ENCODE measurements around the gene RABGAP1L. TPM values are rescaled to one million over a fixed set of nuclear protein-coding genes. Genes with fewer than 3 reads are reported as not detected.
"Not testable (repeated sequence)": the region's sequence is repeated elsewhere in the genome, so short reads cannot be mapped to it uniquely, and the experiment has no call there.

Gene RABGAP1L
- total RNA-seq, 2 donors from 2014 or later, result 53.4 to 101 TPM

DNA sequence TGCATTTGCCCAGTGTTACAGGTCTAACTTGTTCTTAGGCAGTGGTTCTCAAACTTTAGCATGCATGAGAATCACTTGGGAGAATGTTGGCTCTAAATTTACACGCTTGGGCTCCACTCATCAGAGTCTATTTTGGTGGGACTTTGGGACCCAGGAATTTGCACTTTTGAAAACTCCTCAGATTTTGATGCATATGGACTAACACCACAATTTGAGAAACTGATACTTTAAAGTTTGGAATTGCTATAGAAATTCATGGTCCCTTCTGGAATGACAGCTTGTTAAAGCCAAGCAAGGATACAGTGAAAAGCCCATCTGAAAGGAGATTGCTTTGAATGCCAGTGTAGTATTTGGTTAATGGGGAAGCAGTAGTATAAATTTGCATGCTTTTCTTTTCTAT, 320.0 kb downstream of the RABGAP1L start:
- Mint-ChIP-seq H3K36me3 (no peaks in the 10 kb centered on the region), H3K27ac (no peak overlapping the region), H3K4me3 (no peak overlapping the region), H3K27me3 (no peaks in the 10 kb centered on the region), H3K9me3 (no peaks in the 10 kb centered on the region), H3K4me1 (ENCODE audit: low read depth in 2 of 2) (peaks cover 8 to 11% of the 10 kb centered on the region in 2 donors)
- ATAC-seq (no peak), DNase-seq (ENCODE audit: low spot score) (no peak)

DNA sequence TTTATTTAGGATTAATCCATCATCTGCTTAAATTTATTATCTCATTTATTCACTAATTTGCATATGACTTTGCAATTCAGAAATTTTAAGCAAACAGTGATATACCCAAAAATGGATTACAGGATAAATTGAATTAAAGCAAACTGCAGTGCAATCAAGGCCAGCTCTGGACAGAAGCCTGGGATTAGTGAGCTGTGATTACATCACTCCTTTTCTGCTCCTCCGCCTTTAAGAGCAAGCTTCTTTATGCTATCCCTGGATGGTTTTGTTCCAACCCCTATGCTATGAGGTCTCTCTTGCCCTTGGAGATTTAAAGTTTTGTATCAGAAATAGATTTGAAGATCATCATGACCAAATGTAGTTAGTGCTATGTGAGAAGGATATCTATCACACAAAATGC, 321.0 kb downstream of the RABGAP1L start:
- H3K9me3 Mint-ChIP-seq, result no peaks in the 10 kb centered on the region
- H3K27ac Mint-ChIP-seq, result no peak overlapping the region
- no peaks in the 10 kb centered on the region for H3K36me3 Mint-ChIP-seq
- no peak for ATAC-seq
- H3K27me3 Mint-ChIP-seq, result no peaks in the 10 kb centered on the region
- no peak for DNase-seq (ENCODE audit: low spot score)
- H3K4me1 Mint-ChIP-seq (ENCODE audit: low read depth in 2 of 2), result peaks cover 13 to 20% of the 10 kb centered on the region in 2 donors
- no peak overlapping the region for H3K4me3 Mint-ChIP-seq

DNA sequence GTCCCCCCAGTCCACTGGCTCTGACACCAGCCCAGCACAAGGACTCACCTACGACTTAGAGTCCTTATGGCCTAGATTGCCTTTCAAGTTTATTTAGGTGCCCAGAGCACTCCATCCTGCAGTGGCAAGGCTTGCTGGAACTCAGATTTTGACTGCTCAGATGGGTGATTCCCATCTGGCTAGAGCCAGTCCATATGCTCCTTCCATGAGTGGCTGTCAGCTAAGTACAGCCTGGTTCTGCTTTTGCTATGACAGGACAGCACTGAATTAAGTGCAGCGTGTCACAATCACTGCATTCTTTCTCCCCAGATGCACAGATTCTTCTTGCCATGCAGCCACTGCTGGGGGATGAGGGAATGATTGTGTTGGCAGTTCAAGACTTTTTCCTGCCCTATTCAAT, 332.3 kb downstream of the RABGAP1L start:
- ATAC-seq (no peak), DNase-seq (ENCODE audit: low spot score) (no peak)
- H3K4me1 Mint-ChIP-seq (ENCODE audit: low read depth in 2 of 2), result peaks cover 21 to 27% of the 10 kb centered on the region in 2 donors
- peaks cover 13% of the 10 kb centered on the region for H3K36me3 Mint-ChIP-seq
- H3K4me3 Mint-ChIP-seq, result no peak overlapping the region
- H3K27me3 Mint-ChIP-seq, result no peaks in the 10 kb centered on the region
- H3K9me3 Mint-ChIP-seq, result peaks cover 4% of the 10 kb centered on the region
- H3K27ac Mint-ChIP-seq, result no peak overlapping the region

- Mint-ChIP-seq H3K27ac (no peak overlapping the region), H3K36me3 (no peaks in the 10 kb centered on the region)
Measured at GRCh38 chr1:174497478-174497877, 338.2 kb downstream of the RABGAP1L start.

GRCh38 chr1:174516755-174517154, 357.4 kb downstream of the RABGAP1L start:
- H3K4me1 Mint-ChIP-seq (ENCODE audit: low read depth in 2 of 2); H3K9me3 Mint-ChIP-seq; DNase-seq (ENCODE audit: low spot score); H3K36me3 Mint-ChIP-seq; ATAC-seq; H3K27me3 Mint-ChIP-seq; H3K27ac Mint-ChIP-seq; H3K4me3 Mint-ChIP-seq: not testable (repeated sequence)

More at GRCh38 chr1:174497478-174497877, 338.2 kb downstream of the RABGAP1L start:
- DNase-seq (ENCODE audit: low spot score) (no peak), ATAC-seq (no peak)
- Mint-ChIP-seq H3K9me3 (no peaks in the 10 kb centered on the region), H3K4me1 (ENCODE audit: low read depth in 2 of 2) (peaks cover 9 to 11% of the 10 kb centered on the region in 2 donors), H3K4me3 (no peak overlapping the region), H3K27me3 (no peaks in the 10 kb centered on the region)

DNA sequence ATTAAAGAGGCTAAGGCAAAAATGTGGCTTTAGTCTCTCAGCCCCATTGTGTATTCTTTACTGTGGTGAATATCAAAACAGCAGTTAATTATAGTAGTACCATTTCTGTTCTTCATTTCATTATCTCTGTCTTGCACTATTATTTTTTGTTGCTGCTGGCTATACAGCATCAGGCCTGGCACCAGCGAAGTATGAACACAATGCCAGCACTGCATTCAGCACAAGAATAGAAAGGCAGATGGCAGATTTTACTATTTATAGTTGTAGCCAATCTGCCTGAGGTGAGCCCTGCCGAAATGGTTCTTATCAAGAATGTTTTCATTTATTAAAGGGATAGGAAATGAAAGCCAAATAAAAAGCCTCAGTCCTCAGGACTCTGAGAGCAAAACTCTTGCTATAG, 360.5 kb downstream of the RABGAP1L start:
- peaks cover 4% of the 10 kb centered on the region for H3K36me3 Mint-ChIP-seq
- ATAC-seq, result no peak

DNA sequence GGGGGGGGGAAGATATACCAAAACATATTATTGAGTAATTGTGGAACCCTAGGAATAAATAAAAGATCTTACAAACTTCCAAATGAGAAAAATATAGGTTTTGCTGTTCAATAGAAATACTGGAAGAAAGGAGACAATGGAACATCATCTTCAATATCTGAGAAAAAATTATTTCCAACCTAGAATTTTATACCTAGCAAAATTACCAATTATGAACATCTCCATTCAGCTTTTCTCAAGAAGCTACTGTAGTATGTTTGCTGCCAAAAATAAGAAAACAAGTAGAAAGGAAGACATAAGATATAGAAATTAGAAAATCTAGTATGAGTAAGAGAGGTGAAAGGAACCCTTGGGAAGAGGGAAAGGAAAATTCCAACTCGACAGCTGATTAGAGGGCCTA, 372.4 kb downstream of the RABGAP1L start:
- ATAC-seq (no peak), DNase-seq (ENCODE audit: low spot score) (no peak)
- peaks cover 17 to 21% of the 10 kb centered on the region in 2 donors for H3K4me1 Mint-ChIP-seq (ENCODE audit: low read depth in 2 of 2)
- no peak overlapping the region for H3K27ac Mint-ChIP-seq
- no peaks in the 10 kb centered on the region for H3K27me3 Mint-ChIP-seq
- peaks cover 37% of the 10 kb centered on the region for H3K36me3 Mint-ChIP-seq
- H3K9me3 Mint-ChIP-seq, result peaks cover 15% of the 10 kb centered on the region
- no peak overlapping the region for H3K4me3 Mint-ChIP-seq

More for the DNA sequence above, 360.5 kb downstream of the RABGAP1L start:
- H3K27me3 Mint-ChIP-seq, result no peaks in the 10 kb centered on the region
- H3K4me1 Mint-ChIP-seq (ENCODE audit: low read depth in 2 of 2), result peaks cover 3 to 9% of the 10 kb centered on the region in 2 donors
- DNase-seq (ENCODE audit: low spot score), result no peak
- no peak overlapping the region for H3K27ac Mint-ChIP-seq
- H3K4me3 Mint-ChIP-seq, result no peak overlapping the region
- H3K9me3 Mint-ChIP-seq, result peaks cover 3% of the 10 kb centered on the region

DNA sequence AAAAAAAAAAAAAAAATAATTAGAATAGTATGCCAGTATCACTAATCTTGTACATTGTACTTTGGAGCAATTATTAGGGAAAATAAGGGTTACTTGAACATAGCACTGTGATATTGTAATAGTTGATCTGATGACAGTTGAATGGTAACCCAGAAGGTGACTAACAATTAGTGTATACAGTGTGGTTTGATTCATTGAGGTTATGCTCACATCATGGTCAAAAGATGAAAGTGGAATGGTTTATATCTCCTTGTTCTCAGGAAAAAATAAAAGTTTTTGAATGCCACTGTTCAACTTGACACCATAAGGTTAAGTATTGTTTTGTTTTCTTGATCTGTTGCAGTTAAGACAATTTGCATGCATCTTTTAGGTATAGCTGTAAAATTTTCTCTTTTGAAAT, 375.5 kb downstream of the RABGAP1L start:
- H3K27me3 Mint-ChIP-seq, result no peaks in the 10 kb centered on the region
- no peak for DNase-seq (ENCODE audit: low spot score)
- H3K27ac Mint-ChIP-seq, result no peak overlapping the region
- H3K36me3 Mint-ChIP-seq, result peaks cover 30% of the 10 kb centered on the region
- H3K4me1 Mint-ChIP-seq (ENCODE audit: low read depth in 2 of 2), result peaks cover 0 to 3% of the 10 kb centered on the region in 2 donors
- H3K9me3 Mint-ChIP-seq, result peaks cover 15% of the 10 kb centered on the region
- no peak overlapping the region for H3K4me3 Mint-ChIP-seq
- ATAC-seq, result no peak

DNA sequence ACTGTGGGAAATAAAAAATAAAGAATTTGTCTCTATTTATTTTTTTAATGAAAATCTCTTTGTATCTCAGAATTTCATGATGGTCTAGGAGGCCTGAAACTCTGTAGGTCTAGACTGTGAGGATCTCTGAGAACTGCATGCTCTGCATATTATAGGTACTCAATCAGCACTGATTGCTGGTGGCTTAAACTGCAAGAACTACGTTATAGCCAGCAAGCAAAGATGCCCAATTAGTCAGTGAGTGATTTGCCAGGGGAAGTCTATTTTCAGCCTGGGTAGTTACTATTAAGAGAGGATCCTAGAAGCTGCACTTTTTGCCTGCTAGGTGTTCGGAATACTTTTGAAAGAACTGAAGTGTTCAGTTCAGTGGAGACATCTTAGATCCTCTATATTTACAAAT, 375.9 kb downstream of the RABGAP1L start:
- peaks cover 0 to 3% of the 10 kb centered on the region in 2 donors for H3K4me1 Mint-ChIP-seq (ENCODE audit: low read depth in 2 of 2)
- peaks cover 15% of the 10 kb centered on the region for H3K9me3 Mint-ChIP-seq
- no peak overlapping the region for H3K4me3 Mint-ChIP-seq
- ATAC-seq (no peak), DNase-seq (ENCODE audit: low spot score) (no peak)
- no peaks in the 10 kb centered on the region for H3K27me3 Mint-ChIP-seq
- H3K36me3 Mint-ChIP-seq, result peaks cover 30% of the 10 kb centered on the region
- no peak overlapping the region for H3K27ac Mint-ChIP-seq

GRCh38 chr1:174543421-174543820, 384.1 kb downstream of the RABGAP1L start:
- not testable (repeated sequence) for H3K9me3 Mint-ChIP-seq; ATAC-seq; DNase-seq (ENCODE audit: low spot score); H3K27me3 Mint-ChIP-seq; H3K27ac Mint-ChIP-seq; H3K4me3 Mint-ChIP-seq
- Mint-ChIP-seq H3K36me3 (peaks cover 18% of the 10 kb centered on the region), H3K4me1 (ENCODE audit: low read depth in 2 of 2) (peaks cover 6 to 13% of the 10 kb centered on the region in 2 donors)

GRCh38 chr1:174550296-174550695, 391.0 kb downstream of the RABGAP1L start:
- Mint-ChIP-seq H3K27me3 (no peaks in the 10 kb centered on the region), H3K36me3 (no peaks in the 10 kb centered on the region)
- DNase-seq (ENCODE audit: low spot score), result no peak

GRCh38 chr1:174556392-174556791, 397.1 kb downstream of the RABGAP1L start:
- ATAC-seq, result no peak
- Mint-ChIP-seq H3K4me1 (ENCODE audit: low read depth in 2 of 2) (peaks cover 21% of the 10 kb centered on the region in 2 donors), H3K36me3 (no peaks in the 10 kb centered on the region), H3K27ac (no peak overlapping the region), H3K9me3 (no peaks in the 10 kb centered on the region), H3K4me3 (no peak overlapping the region), H3K27me3 (no peaks in the 10 kb centered on the region)
- DNase-seq (ENCODE audit: low spot score), result no peak

More at GRCh38 chr1:174550296-174550695, 391.0 kb downstream of the RABGAP1L start:
- Mint-ChIP-seq H3K9me3 (no peaks in the 10 kb centered on the region), H3K4me3 (no peak overlapping the region), H3K27ac (no peak overlapping the region), H3K4me1 (ENCODE audit: low read depth in 2 of 2) (peaks cover 5 to 16% of the 10 kb centered on the region in 2 donors)
- no peak for ATAC-seq

DNA sequence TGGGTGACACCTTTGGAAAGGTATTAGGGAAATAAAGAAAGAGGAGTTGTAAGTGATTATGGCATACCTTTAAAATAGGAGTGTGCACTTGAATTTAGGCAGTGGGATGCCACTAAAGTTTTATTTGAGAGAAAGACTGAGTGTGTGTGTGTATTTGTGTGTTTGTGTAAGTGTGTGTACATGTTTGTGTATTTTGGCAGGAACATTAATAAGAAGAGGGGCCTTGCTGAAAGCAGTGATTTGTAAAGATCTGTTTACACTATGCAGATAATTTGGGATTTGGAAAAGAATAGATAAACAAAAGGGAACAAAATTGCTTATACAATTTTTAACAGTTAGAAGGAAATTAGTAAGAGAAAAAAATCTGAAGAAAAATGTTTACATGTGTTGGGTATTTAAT, 409.2 kb downstream of the RABGAP1L start:
- no peak for ATAC-seq
- H3K27me3 Mint-ChIP-seq, result no peaks in the 10 kb centered on the region

DNA sequence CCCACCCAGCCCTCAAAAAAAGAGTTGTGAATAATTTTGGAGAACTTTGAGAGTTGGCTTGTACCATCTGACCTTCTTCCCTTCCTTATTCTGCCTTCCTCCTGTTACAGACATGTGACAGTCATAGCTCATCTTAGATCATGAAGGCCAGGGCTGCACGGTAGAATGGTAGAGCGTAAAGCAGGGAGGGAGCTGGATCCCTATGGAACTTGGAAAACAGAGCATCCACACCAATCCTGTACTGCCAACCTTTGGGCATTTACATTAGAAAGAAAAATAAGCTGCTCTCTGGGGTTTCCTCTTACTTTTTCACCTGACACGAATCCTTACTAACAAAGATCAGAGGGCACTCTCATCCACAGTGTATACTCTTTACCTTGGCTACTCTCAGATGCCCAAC, 409.9 kb downstream of the RABGAP1L start:
- Mint-ChIP-seq H3K36me3 (peaks cover 4% of the 10 kb centered on the region), H3K27me3 (no peaks in the 10 kb centered on the region), H3K4me1 (ENCODE audit: low read depth in 2 of 2) (peaks cover 18 to 21% of the 10 kb centered on the region in 2 donors), H3K9me3 (no peaks in the 10 kb centered on the region), H3K27ac (no peak overlapping the region), H3K4me3 (no peak overlapping the region)
- ATAC-seq (no peak), DNase-seq (ENCODE audit: low spot score) (no peak)

More for the DNA sequence above, 409.2 kb downstream of the RABGAP1L start:
- Mint-ChIP-seq H3K4me1 (ENCODE audit: low read depth in 2 of 2) (peaks cover 18 to 21% of the 10 kb centered on the region in 2 donors), H3K27ac (no peak overlapping the region), H3K9me3 (no peaks in the 10 kb centered on the region), H3K4me3 (no peak overlapping the region), H3K36me3 (peaks cover 4% of the 10 kb centered on the region)
- DNase-seq (ENCODE audit: low spot score), result no peak

DNA sequence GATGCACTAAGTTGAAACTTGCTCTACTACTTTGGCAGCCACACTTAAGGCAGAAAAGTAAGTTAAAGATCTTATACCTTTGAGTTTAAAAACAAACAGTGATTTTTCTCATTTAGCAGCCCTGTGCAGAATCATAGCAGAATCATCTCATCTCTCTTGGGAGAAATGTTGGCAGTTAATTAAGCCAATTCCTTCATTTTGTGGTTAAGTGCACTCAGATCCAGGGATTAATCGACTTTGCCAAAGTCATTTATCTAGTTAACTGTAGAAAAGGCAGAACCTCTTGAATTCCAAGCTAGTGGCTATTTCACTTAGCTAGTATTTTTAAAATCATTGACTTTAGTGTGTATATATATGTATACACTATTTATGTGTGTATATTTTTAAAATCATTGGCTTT, 413.5 kb downstream of the RABGAP1L start:
- no peaks in the 10 kb centered on the region for H3K27me3 Mint-ChIP-seq
- peaks cover 15 to 18% of the 10 kb centered on the region in 2 donors for H3K4me1 Mint-ChIP-seq (ENCODE audit: low read depth in 2 of 2)
- ATAC-seq, result no peak
- H3K9me3 Mint-ChIP-seq, result peaks cover 5% of the 10 kb centered on the region
- no peak overlapping the region for H3K4me3 Mint-ChIP-seq
- no peak for DNase-seq (ENCODE audit: low spot score)
- H3K36me3 Mint-ChIP-seq, result peaks cover 24% of the 10 kb centered on the region
- H3K27ac Mint-ChIP-seq, result no peak overlapping the region

All from natural killer cell treated with Interleukin-12 subunit alpha and Interleukin-12 subunit beta and Interleukin-15 and Interleukin-18, amount 100 ng/mL, for 72 hours (primary cell).